ENCODE data around the gene AP1S1. TPM values are rescaled to one million over a fixed set of nuclear protein-coding genes. Genes with fewer than 3 reads are reported as not detected.

The AP1S1 gene
- total and polyA plus RNA-seq, 2 of the 13 experiments (the other 11 are each of a cell fraction or from before 2014, with no cell fraction given) = 57.5 to 68.1 TPM

DNA sequence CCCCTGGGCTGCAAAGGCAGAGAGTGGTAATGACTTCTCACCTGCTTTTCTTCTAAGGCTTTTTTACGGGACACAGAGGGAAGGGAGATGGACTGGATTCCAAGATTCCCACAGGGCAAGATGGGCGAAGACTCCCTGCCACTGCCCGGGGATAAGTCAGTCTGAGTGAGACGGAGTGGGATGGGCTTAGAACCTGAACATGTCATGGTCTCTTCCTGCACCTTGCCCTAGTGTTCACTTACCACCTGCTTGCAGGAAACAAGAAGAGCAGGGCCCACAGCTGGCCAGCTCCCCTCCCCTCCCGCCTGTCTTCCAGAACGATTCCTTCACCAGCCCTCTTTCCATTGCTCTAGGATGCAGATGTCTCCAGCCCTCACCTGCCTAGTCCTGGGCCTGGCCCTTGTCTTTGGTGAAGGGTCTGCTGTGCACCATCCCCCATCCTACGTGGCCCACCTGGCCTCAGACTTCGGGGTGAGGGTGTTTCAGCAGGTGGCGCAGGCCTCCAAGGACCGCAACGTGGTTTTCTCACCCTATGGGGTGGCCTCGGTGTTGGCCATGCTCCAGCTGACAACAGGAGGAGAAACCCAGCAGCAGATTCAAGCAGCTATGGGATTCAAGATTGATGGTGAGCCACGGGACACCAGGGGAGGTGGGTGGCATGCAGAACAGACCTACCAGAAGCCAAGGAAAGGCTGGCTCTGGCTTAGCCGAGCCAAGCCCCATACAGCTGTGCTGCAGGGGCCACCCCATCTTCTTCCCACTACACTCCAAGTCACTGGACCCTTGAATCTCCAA is 26.0 kb upstream of the AP1S1 start (continued):
- TF ChIP-seq ZNF619 (CRISPR knock-in tag; IDR thresholded peaks at IDR 0.05) (peak; percentile 63; the same call in 1 of the 2 replicates), RBM22 (optimal IDR thresholded peaks at IDR 0.05; ENCODE audit: low read length) (no peak), ZNF530 (CRISPR knock-in tag; IDR thresholded peaks at IDR 0.05; ENCODE audit: low read depth) (no peak), ATAD3A (CRISPR knock-in tag; IDR thresholded peaks at IDR 0.05) (no peak)

DNA sequence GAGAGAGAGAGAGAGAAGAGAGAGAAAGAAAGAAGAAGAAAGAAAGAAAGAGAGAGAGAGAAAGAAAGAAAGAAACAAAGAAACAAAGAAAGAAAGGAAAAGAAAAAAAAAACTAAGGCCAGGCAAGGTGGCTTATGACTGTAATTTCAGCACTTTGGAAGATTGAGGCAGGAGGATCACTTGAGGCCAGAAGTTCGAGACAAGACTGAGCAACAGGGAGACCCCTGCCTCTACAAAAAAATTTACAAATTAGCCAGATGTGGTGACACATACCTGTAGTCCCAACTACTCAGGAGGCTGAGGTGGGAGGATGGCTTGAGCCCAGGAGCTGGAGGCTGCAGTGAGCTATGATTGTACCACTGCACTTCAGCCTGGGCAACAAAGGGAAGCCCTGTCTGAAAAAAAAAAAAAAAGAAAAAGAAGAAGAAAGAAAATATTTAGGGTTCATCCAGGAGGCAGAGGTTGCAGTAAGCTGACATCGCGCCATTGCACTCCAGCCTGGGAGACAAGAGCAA is 24.6 kb upstream of the AP1S1 start:
- Histone ChIP-seq H3K4me3 (replicated peaks in 1 of 3; ENCODE audit: insufficient read depth in 1 of 3, low read depth in 2 of 3, low read length in 3 of 3) (no peak overlapping the region), H3K4me2 (ENCODE audit: low read depth, low read length) (peak overlapping the region; percentile 37; the same call in 1 of the 2 replicates), H3K4me1 (ENCODE audit: insufficient read depth, low read length) (peaks cover 73% of the 10 kb centered on the region), H2AFZ (ENCODE audit: low read length) (no peak overlapping the region), H3K9me3 (ENCODE audit: low read length) (no peaks in the 10 kb centered on the region), H3K27ac (ENCODE audit: extremely low read length, insufficient read depth, low read length) (no peak overlapping the region), H4K20me1 (ENCODE audit: insufficient read depth, low read length) (peaks cover 57% of the 10 kb centered on the region; the same call in 1 of the 2 replicates), H3K36me3 (replicated peaks in 1 of 2; ENCODE audit: control insufficient read depth in 1 of 2, insufficient read depth in 2 of 2, low read length in 2 of 2) (peaks cover 11 to 51% of the 10 kb centered on the region in 2 experiments; a peak in 4 of 5 replicates), H3K79me2 (ENCODE audit: insufficient read depth, low read length) (peaks cover 12% of the 10 kb centered on the region), H3K27me3 (ENCODE audit: control insufficient read depth in 1 of 2, insufficient read depth in 2 of 2, low read length in 2 of 2) (no peaks in the 10 kb centered on the region; a peak in 1 of 5 replicates), H3K9ac (ENCODE audit: insufficient read depth, low read depth, low read length) (no peak overlapping the region)
- intact Hi-C loops (cut with micrococcal nuclease; ENCODE audit: unreplicated experiment) (no loop called here), in situ Hi-C loops (cut with HindIII; ENCODE audit: extremely low pct_ligation_motif_present, low pct_unique_long_range_greater_than_20kb) (no loop called here)
- 95% methylated on average over 3 of the region's 3 CpGs for WGBS (ENCODE audit: low lambda C conversion rate)
- no TSS peak for BruUV-seq (replicated peaks)
- no peak for ATAC-seq
- POLR2A ChIA-PET = interaction anchor here (0.8 to 1.2 kb wide), 2 partner anchors 8 to 179 kb away, joined by 4 to 7 read pairs; no protein-coding TSS in a partner anchor
- CTCF ChIA-PET (ENCODE audit: low intra/inter-chr PET ratio, low total read pairs) = no interaction called here
- DNase-seq (ENCODE audit: low spot score) = no peak
- no peak for FAIRE-seq
- TF ChIP-seq DPF2 (CRISPR knock-in tag; IDR thresholded peaks at IDR 0.05; ENCODE audit: borderline replicate concordance, low read depth) (no peak), ZNF776 (CRISPR knock-in tag; IDR thresholded peaks at IDR 0.05) (no peak), HNRNPH1 (optimal IDR thresholded peaks at IDR 0.05; ENCODE audit: low read depth, low read length) (no peak), TBP (CRISPR knock-in tag; IDR thresholded peaks at IDR 0.05) (no peak), ZBTB20 (CRISPR knock-in tag; IDR thresholded peaks at IDR 0.05; ENCODE audit: borderline replicate concordance, low read depth) (no peak), ESRRA (CRISPR knock-in tag; IDR thresholded peaks at IDR 0.05; ENCODE audit: low read depth) (no peak), ZNF17 (CRISPR knock-in tag; IDR thresholded peaks at IDR 0.05) (no peak), ZNF296 (CRISPR knock-in tag; conservative IDR thresholded peaks at IDR 0.05) (no peak), ZC3H4 (CRISPR knock-in tag; IDR thresholded peaks at IDR 0.05; ENCODE audit: borderline replicate concordance) (no peak), CCDC6 (CRISPR knock-in tag; IDR thresholded peaks at IDR 0.05) (no peak), KDM5B (CRISPR knock-in tag; IDR thresholded peaks at IDR 0.05; ENCODE audit: borderline replicate concordance) (no peak)
- TF ChIP-seq, protein P1, sequence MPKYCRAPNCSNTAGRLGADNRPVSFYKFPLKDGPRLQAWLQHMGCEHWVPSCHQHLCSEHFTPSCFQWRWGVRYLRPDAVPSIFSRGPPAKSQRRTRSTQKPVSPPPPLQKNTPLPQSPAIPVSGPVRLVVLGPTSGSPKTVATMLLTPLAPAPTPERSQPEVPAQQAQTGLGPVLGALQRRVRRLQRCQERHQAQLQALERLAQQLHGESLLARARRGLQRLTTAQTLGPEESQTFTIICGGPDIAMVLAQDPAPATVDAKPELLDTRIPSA (CRISPR knock-in tag; IDR thresholded peaks at IDR 0.05; ENCODE audit: borderline replicate concordance) = no peak
- TF ChIP-seq, protein P2, sequence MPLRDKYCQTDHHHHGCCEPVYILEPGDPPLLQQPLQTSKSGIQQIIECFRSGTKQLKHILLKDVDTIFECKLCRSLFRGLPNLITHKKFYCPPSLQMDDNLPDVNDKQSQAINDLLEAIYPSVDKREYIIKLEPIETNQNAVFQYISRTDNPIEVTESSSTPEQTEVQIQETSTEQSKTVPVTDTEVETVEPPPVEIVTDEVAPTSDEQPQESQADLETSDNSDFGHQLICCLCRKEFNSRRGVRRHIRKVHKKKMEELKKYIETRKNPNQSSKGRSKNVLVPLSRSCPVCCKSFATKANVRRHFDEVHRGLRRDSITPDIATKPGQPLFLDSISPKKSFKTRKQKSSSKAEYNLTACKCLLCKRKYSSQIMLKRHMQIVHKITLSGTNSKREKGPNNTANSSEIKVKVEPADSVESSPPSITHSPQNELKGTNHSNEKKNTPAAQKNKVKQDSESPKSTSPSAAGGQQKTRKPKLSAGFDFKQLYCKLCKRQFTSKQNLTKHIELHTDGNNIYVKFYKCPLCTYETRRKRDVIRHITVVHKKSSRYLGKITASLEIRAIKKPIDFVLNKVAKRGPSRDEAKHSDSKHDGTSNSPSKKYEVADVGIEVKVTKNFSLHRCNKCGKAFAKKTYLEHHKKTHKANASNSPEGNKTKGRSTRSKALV (CRISPR knock-in tag; IDR thresholded peaks at IDR 0.05) = no peak
- TF ChIP-seq, protein P3, sequence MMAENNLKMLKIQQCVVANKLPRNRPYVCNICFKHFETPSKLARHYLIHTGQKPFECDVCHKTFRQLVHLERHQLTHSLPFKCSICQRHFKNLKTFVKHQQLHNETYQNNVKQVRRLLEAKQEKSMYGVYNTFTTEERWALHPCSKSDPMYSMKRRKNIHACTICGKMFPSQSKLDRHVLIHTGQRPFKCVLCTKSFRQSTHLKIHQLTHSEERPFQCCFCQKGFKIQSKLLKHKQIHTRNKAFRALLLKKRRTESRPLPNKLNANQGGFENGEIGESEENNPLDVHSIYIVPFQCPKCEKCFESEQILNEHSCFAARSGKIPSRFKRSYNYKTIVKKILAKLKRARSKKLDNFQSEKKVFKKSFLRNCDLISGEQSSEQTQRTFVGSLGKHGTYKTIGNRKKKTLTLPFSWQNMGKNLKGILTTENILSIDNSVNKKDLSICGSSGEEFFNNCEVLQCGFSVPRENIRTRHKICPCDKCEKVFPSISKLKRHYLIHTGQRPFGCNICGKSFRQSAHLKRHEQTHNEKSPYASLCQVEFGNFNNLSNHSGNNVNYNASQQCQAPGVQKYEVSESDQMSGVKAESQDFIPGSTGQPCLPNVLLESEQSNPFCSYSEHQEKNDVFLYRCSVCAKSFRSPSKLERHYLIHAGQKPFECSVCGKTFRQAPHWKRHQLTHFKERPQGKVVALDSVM (CRISPR knock-in tag; IDR thresholded peaks at IDR 0.05) = peak; percentile 74

Measured in HepG2 (cell line).